Stimulated activated memory B cell treated with anti-CD40 and anti-IgM and Interleukin-4, amounts not matched to agents 10 μg/mL and 1 μg/mL and 100 μg/mL, for 72 hours (primary cell): Measurements from ENCODE around the gene SPATA31C1.

Source experiments
- ATAC-seq: fragments of 150-1000 bp; cut with Tn5 transposase; 2 replicates; pipeline ENCODE4 v1.10.0; 2021
- H3K27ac Mint-ChIP-seq: one replicate; pipeline ENCODE4 v1.8.0; 2022; ENCODE audit warnings: mild to moderate bottlenecking, mixed read lengths
- H3K27me3 Mint-ChIP-seq: one replicate; pipeline ENCODE4 v1.8.0; 2022; ENCODE audit warnings: mixed read lengths
- H3K36me3 Mint-ChIP-seq: one replicate; pipeline ENCODE4 v1.8.0; 2022; ENCODE audit warnings: mixed read lengths
- H3K4me1 Mint-ChIP-seq: one replicate; pipeline ENCODE4 v1.8.0; 2022; ENCODE audit warnings: mixed read lengths
- H3K4me3 Mint-ChIP-seq: one replicate; pipeline ENCODE4 v1.8.0; 2022; ENCODE audit warnings: mild to moderate bottlenecking, moderate library complexity, mixed read lengths
- H3K9me3 Mint-ChIP-seq: one replicate; pipeline ENCODE4 v1.8.0; 2022; ENCODE audit warnings: mixed read lengths

The SPATA31C1 gene

GRCh38 chr9:87944096-87944495 lies 26.3 kb downstream of the SPATA31C1 start:
- no peaks in the 10 kb centered on the region for H3K27me3 Mint-ChIP-seq
- H3K4me3 Mint-ChIP-seq, result no peak overlapping the region
- ATAC-seq, result peak; percentile 20
- no peaks in the 10 kb centered on the region for H3K36me3 Mint-ChIP-seq
- H3K9me3 Mint-ChIP-seq, result peaks cover 3% of the 10 kb centered on the region
- H3K27ac Mint-ChIP-seq, result no peak overlapping the region
- H3K4me1 Mint-ChIP-seq, result no peaks in the 10 kb centered on the region

GRCh38 chr9:87944682-87945081 lies 26.9 kb downstream of the SPATA31C1 start:
- Mint-ChIP-seq H3K9me3 (peaks cover 3% of the 10 kb centered on the region), H3K4me3 (no peak overlapping the region), H3K4me1 (no peaks in the 10 kb centered on the region), H3K27ac (no peak overlapping the region), H3K36me3 (no peaks in the 10 kb centered on the region), H3K27me3 (no peaks in the 10 kb centered on the region)
- ATAC-seq, result no peak

- no peak for ATAC-seq
- no peaks in the 10 kb centered on the region for H3K27me3 Mint-ChIP-seq
- no peak overlapping the region for H3K4me3 Mint-ChIP-seq
- peaks cover 5% of the 10 kb centered on the region for H3K9me3 Mint-ChIP-seq
- H3K4me1 Mint-ChIP-seq, result no peaks in the 10 kb centered on the region
- H3K27ac Mint-ChIP-seq, result no peak overlapping the region
- H3K36me3 Mint-ChIP-seq, result no peaks in the 10 kb centered on the region
Measured at GRCh38 chr9:87950296-87950695, 32.5 kb downstream of the SPATA31C1 start.

- H3K4me1 Mint-ChIP-seq, result no peaks in the 10 kb centered on the region
- H3K4me3 Mint-ChIP-seq, result no peak overlapping the region
- no peak overlapping the region for H3K27ac Mint-ChIP-seq
- no peaks in the 10 kb centered on the region for H3K27me3 Mint-ChIP-seq
- H3K36me3 Mint-ChIP-seq, result no peaks in the 10 kb centered on the region
- peak; percentile 31 for ATAC-seq
- H3K9me3 Mint-ChIP-seq, result peaks cover 5% of the 10 kb centered on the region
Measured at GRCh38 chr9:87950765-87951488, 33.2 kb downstream of the SPATA31C1 start.

GRCh38 chr9:87954230-87954629 lies 36.5 kb downstream of the SPATA31C1 start:
- ATAC-seq, result no peak
- Mint-ChIP-seq H3K4me1 (no peaks in the 10 kb centered on the region), H3K4me3 (no peak overlapping the region), H3K27me3 (no peaks in the 10 kb centered on the region), H3K36me3 (no peaks in the 10 kb centered on the region), H3K9me3 (peaks cover 5% of the 10 kb centered on the region), H3K27ac (no peak overlapping the region)

GRCh38 chr9:87957839-87958238 lies 40.1 kb downstream of the SPATA31C1 start:
- Mint-ChIP-seq H3K27me3 (no peaks in the 10 kb centered on the region), H3K4me1 (no peaks in the 10 kb centered on the region), H3K36me3 (no peaks in the 10 kb centered on the region), H3K9me3 (no peaks in the 10 kb centered on the region), H3K4me3 (no peak overlapping the region), H3K27ac (no peak overlapping the region)
- ATAC-seq, result no peak

- H3K27ac Mint-ChIP-seq, result no peak overlapping the region
- no peaks in the 10 kb centered on the region for H3K9me3 Mint-ChIP-seq
- no peaks in the 10 kb centered on the region for H3K27me3 Mint-ChIP-seq
- no peak for ATAC-seq
- no peak overlapping the region for H3K4me3 Mint-ChIP-seq
- no peaks in the 10 kb centered on the region for H3K36me3 Mint-ChIP-seq
- no peaks in the 10 kb centered on the region for H3K4me1 Mint-ChIP-seq
Measured at GRCh38 chr9:87958591-87958990, 40.8 kb downstream of the SPATA31C1 start.

- Mint-ChIP-seq H3K36me3 (no peaks in the 10 kb centered on the region), H3K27ac (no peak overlapping the region), H3K27me3 (no peaks in the 10 kb centered on the region), H3K4me3 (no peak overlapping the region), H3K9me3 (no peaks in the 10 kb centered on the region), H3K4me1 (no peaks in the 10 kb centered on the region)
- ATAC-seq, result no peak
Measured at GRCh38 chr9:87959916-87960581, 42.3 kb downstream of the SPATA31C1 start.

- no peak for ATAC-seq
- H3K4me3 Mint-ChIP-seq, result no peak overlapping the region
Measured at GRCh38 chr9:87963770-87964169, 46.0 kb downstream of the SPATA31C1 start.

GRCh38 chr9:87964826-87965225 lies 47.1 kb downstream of the SPATA31C1 start:
- ATAC-seq, result no peak
- Mint-ChIP-seq H3K27me3 (peaks cover 26% of the 10 kb centered on the region), H3K9me3 (no peaks in the 10 kb centered on the region), H3K4me3 (no peak overlapping the region), H3K4me1 (no peaks in the 10 kb centered on the region), H3K36me3 (no peaks in the 10 kb centered on the region), H3K27ac (no peak overlapping the region)

More at GRCh38 chr9:87963770-87964169, 46.0 kb downstream of the SPATA31C1 start:
- no peaks in the 10 kb centered on the region for H3K4me1 Mint-ChIP-seq
- H3K27ac Mint-ChIP-seq, result no peak overlapping the region
- no peaks in the 10 kb centered on the region for H3K36me3 Mint-ChIP-seq
- H3K27me3 Mint-ChIP-seq, result peaks cover 18% of the 10 kb centered on the region
- no peaks in the 10 kb centered on the region for H3K9me3 Mint-ChIP-seq

- Mint-ChIP-seq H3K36me3 (no peaks in the 10 kb centered on the region), H3K27ac (no peak overlapping the region), H3K4me3 (no peak overlapping the region), H3K9me3 (no peaks in the 10 kb centered on the region), H3K4me1 (peaks cover under 1% of the 10 kb centered on the region), H3K27me3 (peaks cover 41% of the 10 kb centered on the region)
- no peak for ATAC-seq
Measured at GRCh38 chr9:87968155-87968554, 50.4 kb downstream of the SPATA31C1 start.

- ATAC-seq, result no peak
- Mint-ChIP-seq H3K4me1 (peaks cover 17% of the 10 kb centered on the region), H3K27ac (no peak overlapping the region), H3K27me3 (peaks cover 58% of the 10 kb centered on the region), H3K9me3 (peaks cover 3% of the 10 kb centered on the region), H3K4me3 (no peak overlapping the region), H3K36me3 (no peaks in the 10 kb centered on the region)
Measured at GRCh38 chr9:87970602-87971001, 52.8 kb downstream of the SPATA31C1 start.

GRCh38 chr9:87973122-87973521 lies 55.4 kb downstream of the SPATA31C1 start:
- Mint-ChIP-seq H3K4me1 (peaks cover 17% of the 10 kb centered on the region), H3K27me3 (peaks cover 41% of the 10 kb centered on the region), H3K9me3 (peaks cover 3% of the 10 kb centered on the region), H3K27ac (no peak overlapping the region), H3K36me3 (no peaks in the 10 kb centered on the region), H3K4me3 (no peak overlapping the region)
- no peak for ATAC-seq
